GM19463 (cell line): ENCODE data around the gene VWA5B1.

Experiments
- ATAC-seq: cut with Tn5 transposase; IDR thresholded peaks from one replicate; pipeline ENCODE4 v1.9.1; 2021; ENCODE audit warnings: mild to moderate bottlenecking, moderate library complexity; ENCODE audit not compliant: unreplicated experiment

VWA5B1 gene

GRCh38 chr1:20343938-20344302, 53.2 kb downstream of the VWA5B1 start:
- no peak for ATAC-seq

GRCh38 chr1:20344738-20345137, 54.1 kb downstream of the VWA5B1 start:
- no peak for ATAC-seq

DNA sequence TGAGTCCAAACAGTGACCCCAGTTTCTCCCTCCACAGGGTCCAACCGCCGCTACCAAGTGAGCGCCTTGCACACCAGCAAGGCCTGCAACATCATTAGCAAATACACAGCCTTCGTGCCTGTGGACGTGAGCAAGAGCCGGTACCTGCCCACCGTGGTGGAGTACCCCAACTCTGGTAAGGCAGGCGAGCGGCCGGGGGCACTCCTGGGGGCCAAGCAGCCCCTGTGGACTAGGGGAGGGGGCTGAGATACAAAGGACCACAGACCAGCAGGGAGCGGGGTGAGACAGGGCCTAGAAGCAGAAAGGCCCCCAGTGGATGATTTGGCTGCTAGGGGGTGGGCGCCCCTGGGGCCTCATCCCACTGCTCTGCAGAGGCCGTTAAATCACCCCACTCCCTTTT, 54.7 kb downstream of the VWA5B1 start:
- ATAC-seq: no peak

- ATAC-seq: no peak
These were observed 55.8 kb downstream of the VWA5B1 start for GRCh38 chr1:20346433-20346832.

- ATAC-seq: no peak
These were observed 57.0 kb downstream of the VWA5B1 start for GRCh38 chr1:20347699-20348098.

DNA sequence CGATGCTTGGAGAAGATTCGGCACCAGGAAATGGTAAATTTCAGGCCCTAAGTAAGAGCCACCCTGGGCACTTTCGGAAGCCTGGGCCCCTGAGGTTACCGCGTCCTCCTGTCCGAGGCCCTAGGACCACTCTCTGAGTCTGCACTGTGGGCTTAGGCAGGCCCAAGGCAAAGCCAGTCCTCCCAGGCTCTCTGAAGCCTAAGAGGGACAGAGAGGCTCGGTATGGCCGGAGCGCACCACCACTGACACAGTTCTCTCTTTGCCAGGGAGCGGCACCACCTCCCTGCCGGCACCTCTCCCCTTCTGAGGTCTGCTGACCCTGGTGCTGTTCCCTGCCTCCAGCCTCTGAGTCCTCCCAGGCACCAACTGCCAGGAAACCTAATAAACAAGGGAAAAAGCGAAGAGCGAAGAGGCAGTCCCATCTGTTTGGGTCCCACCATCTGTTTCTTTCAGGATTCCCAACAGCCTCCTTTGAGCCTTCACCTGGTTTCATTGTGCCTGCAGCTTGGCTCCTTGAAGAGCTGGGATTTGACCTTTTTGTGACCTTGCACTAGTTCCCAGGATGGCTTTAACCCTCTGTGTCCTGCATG, 57.7 kb downstream of the VWA5B1 start:
- no peak for ATAC-seq

DNA sequence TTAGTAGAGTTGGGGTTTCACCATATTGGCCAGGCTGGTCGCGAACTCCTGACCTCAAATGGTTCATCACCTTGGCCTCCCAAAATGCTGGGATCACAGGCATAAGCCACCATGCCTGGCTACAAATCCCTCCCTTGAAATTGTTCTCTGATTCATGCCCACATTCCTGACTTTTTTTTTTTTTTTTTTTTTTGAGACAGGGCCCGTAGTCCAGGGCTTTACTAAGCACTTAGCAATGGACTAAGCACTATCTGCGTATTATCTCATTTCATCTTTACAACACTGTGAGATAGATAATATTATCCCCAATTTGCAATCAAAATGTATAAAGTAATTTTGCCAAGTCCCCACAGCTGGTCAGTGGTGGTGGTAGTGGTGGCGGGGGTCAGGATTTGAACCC, 58.9 kb downstream of the VWA5B1 start:
- no peak for ATAC-seq

DNA sequence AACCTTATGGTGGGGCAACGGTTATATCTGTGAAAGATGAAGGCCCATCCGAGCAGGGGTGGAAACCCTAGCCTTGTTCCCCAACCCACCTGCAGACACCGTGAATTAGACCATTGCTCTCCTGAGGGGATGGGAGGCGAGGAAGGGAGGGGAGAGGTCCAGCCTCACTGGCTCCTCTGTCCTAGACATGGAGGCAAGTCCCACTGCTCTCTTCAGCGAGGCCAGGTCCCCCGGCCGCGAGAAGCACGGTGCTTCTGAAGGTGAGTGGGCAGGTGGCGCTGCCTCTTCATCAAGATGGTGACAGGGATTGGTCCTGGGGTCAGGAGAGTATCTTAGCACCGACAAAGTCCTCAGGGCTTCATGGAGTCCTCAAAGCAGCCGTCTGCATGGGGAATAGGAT, 59.3 kb downstream of the VWA5B1 start:
- ATAC-seq: no peak

DNA sequence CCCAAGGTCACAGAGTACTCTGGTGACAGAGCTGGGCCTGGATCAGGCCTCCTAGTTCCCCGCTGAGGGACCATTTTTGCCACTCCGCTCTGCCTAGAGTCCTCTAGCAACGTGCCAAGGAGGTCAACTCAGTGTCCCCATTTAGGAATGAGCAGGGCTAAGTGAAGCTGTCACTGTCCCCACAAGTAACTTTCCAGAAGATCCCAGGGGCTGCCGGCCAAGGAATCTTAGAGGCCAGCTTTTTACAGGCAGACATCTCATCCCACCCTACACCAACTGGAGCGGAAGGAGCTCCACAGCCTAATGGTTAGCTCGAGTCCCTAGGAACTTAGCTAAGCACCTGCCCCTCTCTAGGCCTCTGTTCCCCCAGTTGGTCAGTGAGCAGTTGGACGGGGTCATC, 59.7 kb downstream of the VWA5B1 start:
- no peak for ATAC-seq

DNA sequence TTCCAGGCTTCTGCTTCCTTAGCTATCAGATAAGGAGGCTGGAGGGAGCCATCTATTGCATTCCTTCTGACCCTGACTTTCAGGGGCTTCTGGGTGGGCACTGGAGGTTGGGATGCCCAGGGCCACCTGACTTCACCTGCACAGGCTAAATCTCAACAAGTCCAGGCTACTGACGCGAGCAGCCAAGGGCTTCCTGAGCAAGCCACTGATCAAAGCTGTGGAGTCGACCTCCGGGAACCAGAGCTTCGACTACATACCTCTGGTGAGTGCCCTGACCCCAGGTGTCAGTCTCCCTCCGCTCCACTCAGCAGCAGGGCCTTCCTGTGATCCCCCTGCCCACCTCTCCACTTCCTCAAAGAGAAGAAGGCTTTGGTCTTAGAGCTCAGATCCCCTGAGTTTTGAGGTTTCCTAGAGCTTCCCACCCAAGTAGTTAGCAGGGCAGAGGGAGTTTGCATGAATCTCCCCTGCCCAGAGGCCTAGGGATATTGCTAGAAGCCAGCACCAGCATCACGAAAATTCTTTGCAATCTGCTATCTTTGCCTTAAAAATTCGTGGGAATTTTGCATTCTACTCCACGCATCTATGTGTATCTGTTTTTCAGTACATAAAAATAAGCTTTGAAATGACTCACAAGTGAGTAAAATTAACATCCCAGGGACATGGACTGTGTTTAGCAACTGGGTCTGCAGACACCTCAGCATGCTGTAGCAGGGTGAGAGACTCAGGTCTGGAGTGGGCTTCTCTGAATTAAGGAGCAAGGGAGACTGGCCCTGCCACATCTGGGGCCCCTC, 61.4 kb downstream of the VWA5B1 start:
- ATAC-seq: no peak

- no peak for ATAC-seq
These were observed 63.2 kb downstream of the VWA5B1 start for GRCh38 chr1:20353836-20354235.

GRCh38 chr1:20354610-20355009, 63.9 kb downstream of the VWA5B1 start:
- ATAC-seq: no peak

GRCh38 chr1:20355101-20355827, 64.6 kb downstream of the VWA5B1 start:
- no peak for ATAC-seq

DNA sequence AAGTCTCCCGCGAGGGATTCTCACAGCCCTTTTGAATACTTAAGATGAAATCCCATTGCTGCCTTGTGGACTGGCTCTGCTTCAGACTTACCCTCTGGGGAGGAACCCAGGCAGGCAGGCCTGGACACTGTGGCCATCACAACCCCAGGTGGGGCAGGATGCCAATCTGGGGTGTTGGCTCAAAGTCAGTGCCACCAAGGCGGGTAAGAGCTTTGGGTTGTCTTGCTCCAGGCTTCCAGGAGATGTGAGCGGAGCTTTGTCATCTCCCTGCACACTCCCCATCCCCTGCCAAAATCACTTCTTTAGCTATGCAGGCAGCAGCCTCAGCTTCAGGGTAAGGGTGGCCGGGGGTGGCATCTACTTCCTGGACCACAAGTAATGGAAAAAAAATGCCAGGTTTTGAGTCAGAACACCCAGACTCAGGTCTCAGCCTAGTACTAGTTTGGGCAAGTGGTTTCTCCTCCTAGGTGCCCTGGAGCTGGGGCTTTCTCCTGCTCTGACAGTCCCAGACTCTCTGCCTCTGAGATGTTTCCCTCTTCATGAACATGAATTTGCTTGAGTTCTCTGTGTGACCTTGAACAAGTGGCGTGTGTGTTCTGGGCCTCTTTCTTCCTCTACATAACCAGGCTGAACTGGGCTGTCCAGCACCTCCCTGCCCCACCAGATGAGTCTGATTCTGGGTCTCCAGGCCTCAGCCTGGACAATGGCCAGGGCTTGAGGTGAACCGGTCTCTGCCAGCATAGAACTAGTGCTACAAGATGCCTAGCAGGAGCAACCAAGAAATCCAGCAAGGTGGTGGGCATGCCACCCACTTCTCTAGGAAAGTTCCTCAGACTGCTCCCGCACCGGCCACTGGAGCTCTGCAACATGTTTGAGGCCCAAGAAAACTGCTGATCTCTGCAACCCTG, 65.4 kb downstream of the VWA5B1 start:
- no peak for ATAC-seq

- no peak for ATAC-seq
These were observed 66.3 kb downstream of the VWA5B1 start for GRCh38 chr1:20356850-20357459.

DNA sequence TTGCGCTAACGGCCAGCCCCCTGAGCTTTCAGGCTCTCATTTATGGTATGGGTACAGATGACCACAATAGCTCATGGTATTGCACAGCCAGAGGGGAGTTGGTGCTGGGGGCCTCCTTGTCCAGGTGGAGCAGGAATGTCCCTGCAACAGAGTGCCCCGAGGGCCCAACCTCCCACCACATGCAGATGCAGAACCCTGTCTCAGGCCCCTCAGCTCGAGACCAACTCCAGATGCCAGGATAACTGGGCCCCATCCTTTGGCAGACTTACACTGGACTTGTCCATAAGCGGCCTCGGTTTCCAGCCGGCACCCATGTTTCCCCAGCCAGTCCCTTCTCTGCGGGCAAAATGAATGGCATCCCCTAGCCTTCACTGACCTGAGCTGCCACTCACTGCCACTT, 67.1 kb downstream of the VWA5B1 start:
- no peak for ATAC-seq

DNA sequence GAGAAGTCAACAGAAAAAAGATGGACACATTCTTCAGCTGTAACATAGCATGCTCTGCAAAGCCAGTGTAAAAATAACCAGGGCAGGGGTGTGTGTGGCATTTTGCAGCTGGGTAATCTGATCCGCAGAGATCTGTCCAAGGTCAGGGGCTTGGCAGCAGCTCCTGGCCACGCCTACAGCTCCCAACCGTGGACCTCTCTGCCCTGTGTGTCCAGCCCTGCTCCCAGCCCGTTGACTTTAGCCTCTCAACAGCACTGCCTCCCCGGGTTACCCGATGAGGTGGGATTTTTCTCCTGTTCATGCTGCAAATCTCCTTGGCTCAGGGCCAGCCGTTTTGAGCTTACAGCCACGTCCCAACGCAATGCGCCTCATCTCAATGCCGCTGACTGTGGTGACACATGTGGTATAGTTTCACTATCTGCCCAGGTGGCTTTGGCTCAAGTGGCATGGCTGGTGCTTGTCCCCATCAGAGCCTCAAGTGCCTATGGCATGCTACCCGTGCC, 68.1 kb downstream of the VWA5B1 start:
- no peak for ATAC-seq

- no peak for ATAC-seq
These were observed 69.0 kb downstream of the VWA5B1 start for GRCh38 chr1:20359451-20360330.

DNA sequence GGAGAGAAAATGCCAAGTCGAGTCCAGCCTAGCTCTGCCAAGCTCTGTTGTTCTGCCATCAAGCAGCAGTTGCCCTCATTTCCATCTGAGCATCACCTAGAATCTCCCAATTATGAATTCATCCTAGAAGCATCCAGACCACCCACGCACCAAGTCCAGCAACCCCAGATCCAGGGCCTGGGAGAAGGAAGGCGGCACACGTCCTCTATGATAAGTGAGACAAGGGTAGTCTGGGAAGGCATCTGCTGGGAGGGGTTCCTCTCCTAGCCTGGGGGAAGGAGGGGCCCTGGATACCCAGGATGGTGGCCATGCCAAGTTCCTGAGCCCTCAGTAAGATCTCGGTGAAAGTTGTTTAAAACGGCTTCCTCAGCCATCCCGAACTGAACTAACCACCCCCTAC, 70.7 kb downstream of the VWA5B1 start:
- no peak for ATAC-seq
